ENCODE data around the gene ZFPM1.

The ZFPM1 gene

DNA sequence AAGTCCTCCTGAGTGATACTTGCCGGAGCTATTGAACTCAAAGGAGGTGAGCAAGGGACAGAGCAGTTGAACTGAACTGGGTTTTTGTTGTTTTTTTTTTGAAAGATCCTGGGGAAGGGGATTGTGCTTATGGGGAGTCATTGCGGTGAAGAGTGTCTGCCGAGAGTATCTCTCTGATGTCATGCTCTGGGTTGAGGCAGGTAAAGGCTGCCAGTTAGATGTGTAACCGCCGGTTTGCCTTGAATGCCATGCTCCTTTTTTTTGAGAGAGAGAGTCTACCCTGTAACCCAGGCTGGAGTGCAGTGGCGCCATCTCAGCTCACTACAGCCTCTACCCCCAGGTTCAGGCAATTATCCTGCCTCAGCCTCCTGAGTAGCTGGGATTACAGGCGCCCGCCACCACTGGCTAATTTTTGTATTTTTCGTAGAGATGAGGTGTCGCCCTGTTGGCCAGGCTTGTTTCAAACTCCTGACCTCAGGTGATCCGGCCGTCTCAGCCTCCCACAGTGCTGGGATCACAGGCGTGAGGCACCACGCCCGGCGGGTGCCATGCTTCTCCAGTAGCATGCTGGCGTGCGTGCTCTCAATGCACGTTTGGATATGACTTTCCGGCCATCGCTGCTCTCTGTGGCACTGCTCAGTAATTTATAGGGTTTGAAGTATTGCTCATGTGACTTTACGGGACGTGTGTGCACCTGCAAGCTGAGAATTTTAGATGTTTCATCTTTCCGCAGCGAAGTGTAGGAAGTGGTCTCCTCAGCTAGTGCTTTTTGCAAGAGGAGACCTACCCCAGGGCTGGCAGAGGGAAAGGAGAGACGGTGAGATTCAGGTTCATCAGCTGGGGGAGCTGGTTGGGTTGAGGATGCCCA lies 125.6 kb downstream of the ZFPM1 start:
- DNase-seq, result no peak

- DNase-seq, result no peak
These were observed 127.3 kb downstream of the ZFPM1 start for GRCh38 chr16:88580371-88580770.

DNA sequence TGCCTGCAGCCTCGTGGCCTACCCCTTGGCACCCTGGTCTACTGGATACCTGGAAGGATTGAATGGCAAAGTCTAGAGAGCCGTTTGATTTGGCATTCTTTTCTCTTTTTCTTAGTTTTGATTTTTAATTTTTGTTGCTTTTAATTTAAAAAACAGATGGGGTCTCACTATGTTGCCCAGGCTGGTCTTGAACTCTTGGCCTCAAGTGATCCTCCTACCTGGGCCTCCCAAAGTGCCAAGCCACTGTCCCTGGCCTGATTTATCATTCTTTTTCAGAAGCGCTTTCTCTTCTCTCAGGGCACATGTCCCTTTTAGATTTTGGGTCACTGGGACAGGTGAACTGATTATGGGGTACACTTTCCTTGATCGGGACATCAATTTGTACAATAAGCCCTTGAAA lies 128.0 kb downstream of the ZFPM1 start:
- DNase-seq, result no peak

DNA sequence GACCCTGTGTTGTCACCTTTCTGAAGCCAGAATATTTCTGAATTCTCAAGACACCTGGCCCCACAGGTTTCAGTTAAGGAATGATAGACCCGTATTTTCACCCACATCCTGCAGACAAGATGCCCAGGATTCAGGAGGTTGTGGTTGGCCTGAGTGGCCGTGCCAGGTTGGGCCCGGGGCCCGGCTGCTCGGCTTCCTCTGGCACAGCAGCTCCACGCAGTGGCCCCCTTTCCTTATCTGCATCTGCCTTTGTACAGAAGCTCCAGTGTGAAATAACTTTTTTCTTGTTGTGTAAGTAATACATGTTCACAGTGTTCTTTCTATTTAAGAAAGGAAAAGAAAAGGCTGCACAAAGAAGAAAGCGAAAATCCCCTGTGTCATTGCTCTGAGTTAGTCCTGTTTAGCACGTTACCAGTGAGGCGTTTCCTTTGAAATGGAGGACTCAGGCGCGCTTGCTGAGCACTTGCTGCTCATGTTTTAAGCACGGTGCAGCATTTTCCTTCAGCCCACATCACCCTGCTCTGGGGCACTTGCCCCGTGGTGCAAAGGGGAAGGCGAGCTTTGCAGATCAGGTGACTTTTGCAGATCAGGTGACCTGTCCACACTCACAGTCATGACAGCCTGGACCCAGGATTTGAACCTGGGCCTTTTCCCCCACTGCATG lies 130.0 kb downstream of the ZFPM1 start:
- DNase-seq, result no peak

DNA sequence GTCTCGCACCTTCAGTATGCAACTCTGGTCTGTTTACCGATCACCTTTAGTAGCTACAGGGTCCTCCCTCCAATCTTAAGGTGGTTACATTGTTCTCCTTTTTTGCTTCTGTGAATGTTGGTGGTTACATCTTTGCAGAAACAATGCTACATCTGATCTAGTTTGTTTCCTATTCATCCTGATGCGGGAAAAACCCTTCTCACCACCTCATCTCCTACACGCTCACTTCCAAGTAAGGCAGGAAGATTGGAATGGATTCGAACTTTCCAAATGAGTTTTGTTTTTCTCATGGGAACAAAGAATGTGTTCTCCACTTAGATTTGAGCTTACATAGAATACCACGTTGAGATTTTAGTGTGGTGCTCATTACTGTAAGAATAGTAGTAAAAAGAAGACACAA lies 131.6 kb downstream of the ZFPM1 start:
- DNase-seq, result no peak

DNA sequence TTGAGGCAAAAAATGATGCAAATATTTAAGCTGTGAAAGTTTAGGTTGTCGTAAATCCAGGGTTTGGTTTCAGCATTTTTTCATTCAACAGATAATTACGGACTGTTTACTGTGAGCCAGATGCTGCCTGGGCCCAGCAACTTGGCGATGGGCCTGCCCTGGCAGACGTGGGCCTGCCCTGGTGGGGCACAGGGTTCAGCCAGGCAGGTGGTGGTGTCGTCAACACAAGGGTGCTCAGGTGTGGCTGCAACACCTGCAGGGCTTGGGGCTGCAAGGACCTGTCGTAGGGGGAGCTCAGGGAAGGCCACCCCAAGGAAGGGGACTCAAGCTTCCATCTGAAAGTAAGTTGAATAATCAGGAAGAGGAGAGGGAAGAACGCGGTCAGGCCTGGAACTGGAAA lies 132.2 kb downstream of the ZFPM1 start:
- DNase-seq, result peak; percentile 22

DNA sequence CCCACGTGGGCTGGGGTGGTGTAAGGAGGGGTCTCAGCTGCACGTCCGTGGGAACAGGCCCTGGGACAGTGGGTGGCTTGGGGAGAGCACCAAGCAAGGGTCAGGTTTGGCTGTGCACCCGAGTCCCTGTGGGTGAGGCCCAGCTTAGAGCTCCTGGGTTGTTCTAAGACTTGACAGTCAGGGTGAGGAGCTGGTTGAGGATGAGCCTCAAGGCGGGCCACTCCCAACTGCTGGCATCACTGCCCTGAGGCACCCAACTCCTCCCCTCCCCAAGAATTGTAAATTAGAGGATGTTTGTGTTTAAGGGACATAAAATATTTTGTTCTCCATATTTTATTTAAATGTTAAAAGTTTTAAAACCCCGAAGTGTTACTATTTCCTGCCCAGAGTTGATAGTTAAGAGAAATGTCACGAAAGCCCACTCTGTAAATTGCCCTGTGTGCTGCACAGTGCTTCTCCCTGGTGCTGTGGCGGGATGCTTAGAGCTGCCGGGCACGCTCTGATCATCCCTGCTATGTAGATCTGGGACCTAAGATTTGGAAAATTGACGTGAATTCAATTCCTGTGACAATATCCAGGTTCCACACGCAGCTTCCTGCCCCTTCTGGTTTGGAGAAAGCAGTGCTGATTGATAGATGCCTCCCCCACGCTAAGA lies 133.0 kb downstream of the ZFPM1 start:
- no peak for DNase-seq

Measured in NCI-H1694 (cell line).